SK-N-SH (cell line): ENCODE measurements around the gene GUCY1A2. TPM values are rescaled to one million over a fixed set of nuclear protein-coding genes. Genes with fewer than 3 reads are reported as not detected.
A peak's percentile ranks its signal among the peaks of the same experiment; 100 is the strongest.

Experiments
- CTCF ChIA-PET: fragments of 300-600, 350-600 bp; formaldehyde crosslinking; extraction: SDS; loops from one replicate; lab custom pipeline; 2021; lab: Yijun Ruan, JAX
- POLR2A ChIA-PET: fragments of 350-600 bp; sonication (Branson Sonifier 250); formaldehyde crosslinking; extraction: SDS; loops from one replicate; lab custom pipeline; 2020; ENCODE audit warnings: antibody characterized with exemption, inconsistent platforms; lab: Yijun Ruan, JAX
- DNase-seq: peaks from one replicate; pipeline ENCODE4 v3.0.0; 2012
- H2AFZ ChIP-seq: fragments of 200-600 bp; sonication (generic); 2 replicates; pipeline ENCODE4 v1.8.1; 2016; ENCODE audit warnings: antibody characterized with exemption, mild to moderate bottlenecking, low read depth
- H3F3A ChIP-seq: fragments of 200-600 bp; sonication (generic); replicated peaks from 2 replicates; pipeline ENCODE3; 2016; ENCODE audit warnings: antibody characterized with exemption, mild to moderate bottlenecking; ENCODE audit not compliant: insufficient read depth
- H3K27ac ChIP-seq, 2 experiments: fragments of 200-500 bp in 1 of 2; fragments of 200-600 bp in 1 of 2; sonication (Bioruptor generic) in 1 of 2; sonication (generic), shearing (Covaris generic) in 1 of 2; 2 replicates each; pipeline versions ENCODE4 v1.5.1 to v1.6.1; 2014 to 2016; ENCODE audit warnings: low read depth in 2 of 2, inconsistent platforms in 1 of 2, low read length in 1 of 2, mild to moderate bottlenecking in 1 of 2, mixed read lengths in 1 of 2
- H3K27me3 ChIP-seq: fragments of 200-600 bp; sonication (generic), shearing (Covaris generic); 2 replicates; pipeline ENCODE4 v1.6.1; 2016; ENCODE audit warnings: mixed run types; ENCODE audit not compliant: insufficient read depth
- H3K36me3 ChIP-seq, 2 experiments: fragments of 200-500 bp in 1 of 2; fragments of 200-600 bp in 1 of 2; sonication (Bioruptor generic) in 1 of 2; sonication (generic) in 1 of 2; replicated peaks in 1 of 2; 2 replicates each; pipeline versions ENCODE3 to v1.5.1; 2014 to 2016; ENCODE audit warnings: low read length in 1 of 2, mild to moderate bottlenecking in 1 of 2; ENCODE audit not compliant: insufficient read depth in 2 of 2, control insufficient read depth in 1 of 2
- H3K4me1 ChIP-seq, 2 experiments: fragments of 200-500 bp in 1 of 2; fragments of 200-600 bp in 1 of 2; sonication (Bioruptor generic) in 1 of 2; sonication (generic), shearing (Covaris generic) in 1 of 2; 2 replicates each; pipeline versions ENCODE4 v1.5.1 to v1.6.1; 2014 to 2016; ENCODE audit warnings: low read depth in 1 of 2, low read length in 1 of 2, mixed run types in 1 of 2; ENCODE audit not compliant: insufficient read depth in 2 of 2, control insufficient read depth in 1 of 2
- H3K4me2 ChIP-seq: fragments of 200-600 bp; sonication (generic), shearing (Covaris generic); 2 replicates; pipeline ENCODE4 v1.6.1; 2017; ENCODE audit warnings: mixed run types
- H3K4me3 ChIP-seq, 2 experiments: fragments of 200-500 bp in 1 of 2; fragments of 200-600 bp in 1 of 2; sonication (Bioruptor generic) in 1 of 2; sonication (generic), shearing (Covaris generic) in 1 of 2; 2 replicates each; pipeline versions ENCODE4 v1.5.1 to v1.8.1; 2014 to 2016; ENCODE audit warnings: low read depth in 2 of 2, inconsistent platforms in 1 of 2, low read length in 1 of 2, mild to moderate bottlenecking in 1 of 2, mixed read lengths in 1 of 2, moderate library complexity in 1 of 2
- H3K79me2 ChIP-seq: fragments of 200-600 bp; sonication (generic); 2 replicates; pipeline ENCODE4 v1.8.1; 2017; ENCODE audit warnings: mild to moderate bottlenecking; ENCODE audit not compliant: insufficient read depth
- H3K9ac ChIP-seq: fragments of 200-600 bp; sonication (generic); 2 replicates; pipeline ENCODE4 v1.6.1; 2017; ENCODE audit warnings: mixed run types
- H3K9me2 ChIP-seq: fragments of 200-600 bp; sonication (generic); 2 replicates; pipeline ENCODE4 v1.6.1; 2017; ENCODE audit warnings: mixed run types
- H3K9me3 ChIP-seq: fragments of 200-600 bp; sonication (generic); 2 replicates; pipeline ENCODE4 v1.6.1; 2017; ENCODE audit warnings: mixed run types, mild to moderate bottlenecking, moderate library complexity
- H4K20me1 ChIP-seq: fragments of 200-600 bp; sonication (generic); 2 replicates; pipeline ENCODE4 v1.6.1; 2017; ENCODE audit warnings: mild to moderate bottlenecking, mixed run types; ENCODE audit not compliant: insufficient read depth
- CHD2 ChIP-seq: fragments of 150-350 bp; IDR thresholded peaks from 2 replicates; pipeline ENCODE4 v1.6.1; 2018; ENCODE audit warnings: low read length; ENCODE audit not compliant: partially characterized antibody
- EP300 ChIP-seq, 2 experiments: IDR thresholded peaks; 2 replicates each; pipeline versions ENCODE4 v1.4.0 to v1.6.1; 2012; ENCODE audit warnings: borderline replicate concordance in 1 of 2, low read depth in 1 of 2, low read length in 1 of 2
- FOXJ3 ChIP-seq: sonication (generic); formaldehyde crosslinking; IDR thresholded peaks from 2 replicates; pipeline ENCODE4 v1.5.1; 2020; ENCODE audit warnings: mild to moderate bottlenecking, missing genetic modification reagents
- FOXM1 ChIP-seq: IDR thresholded peaks from 2 replicates; pipeline ENCODE4 v1.4.0; 2012; ENCODE audit warnings: low read depth, mild to moderate bottlenecking
- GABPA ChIP-seq: IDR thresholded peaks from 2 replicates; pipeline ENCODE4 v1.4.0; 2012; ENCODE audit warnings: low read depth, mild to moderate bottlenecking
- NRF1 ChIP-seq: IDR thresholded peaks from 2 replicates; pipeline ENCODE4 v1.6.1; 2012; ENCODE audit warnings: low read depth, mild to moderate bottlenecking, low read length
- RAD21 ChIP-seq: IDR thresholded peaks from 2 replicates; pipeline ENCODE4 v1.6.1; 2012; ENCODE audit warnings: mild to moderate bottlenecking, low read length
- REST ChIP-seq: IDR thresholded peaks from 2 replicates; pipeline ENCODE4 v1.6.1; 2012; ENCODE audit warnings: mild to moderate bottlenecking, low read depth, low read length, moderate library complexity
- SIN3A ChIP-seq: IDR thresholded peaks from 2 replicates; pipeline ENCODE4 v1.6.1; 2012; ENCODE audit warnings: low read depth, mild to moderate bottlenecking, low read length, moderate library complexity, borderline replicate concordance
- TAF1 ChIP-seq: IDR thresholded peaks from 2 replicates; pipeline ENCODE4 v1.6.1; 2012; ENCODE audit warnings: low read depth, mild to moderate bottlenecking, low read length, moderate library complexity, borderline replicate concordance
- TEAD4 ChIP-seq: IDR thresholded peaks from 2 replicates; pipeline ENCODE4 v1.4.0; 2012; ENCODE audit warnings: mild to moderate bottlenecking, borderline replicate concordance; ENCODE audit not compliant: insufficient read depth
- USF1 ChIP-seq: IDR thresholded peaks from 2 replicates; pipeline ENCODE4 v1.4.0; 2012; ENCODE audit warnings: low read depth, borderline replicate concordance
- USF2 ChIP-seq: fragments of 150-350 bp; IDR thresholded peaks from 2 replicates; pipeline ENCODE4 v1.6.1; 2017; ENCODE audit warnings: antibody characterized with exemption, low read length, low read depth, borderline replicate concordance
- YY1 ChIP-seq: IDR thresholded peaks from 2 replicates; pipeline ENCODE4 v1.4.0; 2012; ENCODE audit warnings: low read depth, mild to moderate bottlenecking
- WGBS: methylation state at CpG from one replicate; pipeline ENCODE4 v1.1.6; 2017; ENCODE audit warnings: low lambda C conversion rate; 5-methylcytosine and 5-hydroxymethylcytosine counted together
- polyA plus RNA-seq, 3 experiments: library from polyadenylated mRNA; depleted of rRNA; stranded (reverse); fragments of >200 nt; gene quantifications; 2 replicates each; pipeline ENCODE4 v1.2.3, GENCODE V29; 2012
- TF ChIP-seq, protein P1 (sequence below): IDR thresholded peaks from 2 replicates; pipeline ENCODE4; 2012

The GUCY1A2 gene
- polyA plus RNA-seq, 1 of the 3 experiments (the other 2 are of a cell fraction) = 0.26 TPM

DNA sequence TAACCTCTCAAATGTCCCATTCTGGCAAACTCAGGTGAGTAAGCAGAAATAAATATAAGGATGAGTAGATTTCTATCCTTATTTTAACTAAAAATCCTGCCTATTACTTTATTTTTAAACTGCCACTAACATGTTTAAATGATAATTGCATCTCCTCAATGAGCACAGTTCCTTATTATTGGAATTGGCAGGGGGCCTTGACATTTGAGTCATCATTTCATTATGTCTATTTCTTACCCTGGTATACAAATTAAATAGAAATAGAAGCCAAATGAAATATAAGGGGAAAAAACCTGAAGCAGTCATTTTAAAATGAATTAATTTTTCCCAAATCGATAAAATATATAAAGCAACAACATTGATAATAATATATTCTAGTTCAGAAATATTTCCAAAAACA is 81.2 kb downstream of the GUCY1A2 start:
- H3K4me1 ChIP-seq = peaks cover 0 to 14% of the 10 kb centered on the region in 2 experiments; a peak in 1 of 4 replicates
- 0 out of 4 replicates have a peak overlapping the region, but pooled peaks of 1 of the 2 experiments have one; percentile 3 for H3K27ac ChIP-seq
- TF ChIP-seq RAD21 = no peak
- no peak for TF ChIP-seq YY1
- no peak for TF ChIP-seq USF1
- no peak for TF ChIP-seq NRF1
- TF ChIP-seq FOXJ3 = no peak
- TF ChIP-seq, protein P1, sequence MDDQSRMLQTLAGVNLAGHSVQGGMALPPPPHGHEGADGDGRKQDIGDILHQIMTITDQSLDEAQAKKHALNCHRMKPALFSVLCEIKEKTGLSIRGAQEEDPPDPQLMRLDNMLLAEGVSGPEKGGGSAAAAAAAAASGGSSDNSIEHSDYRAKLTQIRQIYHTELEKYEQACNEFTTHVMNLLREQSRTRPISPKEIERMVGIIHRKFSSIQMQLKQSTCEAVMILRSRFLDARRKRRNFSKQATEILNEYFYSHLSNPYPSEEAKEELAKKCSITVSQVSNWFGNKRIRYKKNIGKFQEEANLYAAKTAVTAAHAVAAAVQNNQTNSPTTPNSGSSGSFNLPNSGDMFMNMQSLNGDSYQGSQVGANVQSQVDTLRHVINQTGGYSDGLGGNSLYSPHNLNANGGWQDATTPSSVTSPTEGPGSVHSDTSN = no peak
- no peak for TF ChIP-seq USF2
- no peak for TF ChIP-seq CHD2
- no peak for TF ChIP-seq FOXM1
- no peak for TF ChIP-seq SIN3A
- TF ChIP-seq TEAD4 = no peak
- TF ChIP-seq GABPA = no peak
- TF ChIP-seq EP300 (IDR thresholded peaks at IDR 0.05; ENCODE audit: borderline replicate concordance in 1 of 2, low read depth in 1 of 2, low read length in 1 of 2) = no peak
- TF ChIP-seq TAF1 = no peak
- TF ChIP-seq REST = no peak
- no peaks in the 10 kb centered on the region for H3K79me2 ChIP-seq
- CTCF ChIA-PET = no interaction called here
- H3K4me2 ChIP-seq = no peak overlapping the region
- no peaks in the 10 kb centered on the region for H3K9me2 ChIP-seq
- H3K9ac ChIP-seq = no peak overlapping the region
- POLR2A ChIA-PET = no interaction called here
- H3F3A ChIP-seq = no peaks in the 10 kb centered on the region
- no peak overlapping the region for H2AFZ ChIP-seq
- H3K27me3 ChIP-seq = no peaks in the 10 kb centered on the region
- no peak for DNase-seq
- no peak overlapping the region for H3K4me3 ChIP-seq
- H4K20me1 ChIP-seq = no peaks in the 10 kb centered on the region
- WGBS = 40% methylated on average over 1 of the region's 1 CpG
- no peaks in the 10 kb centered on the region for H3K9me3 ChIP-seq
- H3K36me3 ChIP-seq = no peaks in the 10 kb centered on the region
